SK-N-MC (cell line): ENCODE data around the gene PLA2G3.

ENCODE experiments used
- DNase-seq: peaks from one replicate; pipeline ENCODE4 v3.0.0-alpha.2; 2011; ENCODE audit warnings: low read depth, low spot score
- H3K27ac ChIP-seq: fragments of 200-600 bp; sonication (generic); 2 replicates; pipeline ENCODE4 v1.5.1; 2016; ENCODE audit warnings: mixed run types
- H3K36me3 ChIP-seq: fragments of 200-600 bp; sonication (generic); 2 replicates; pipeline ENCODE4 v1.6.1; 2017; ENCODE audit warnings: antibody characterized with exemption, low read length, mixed read lengths; ENCODE audit not compliant: insufficient read depth
- H3K4me3 ChIP-seq: fragments of 200-600 bp; sonication (generic); 2 replicates; pipeline ENCODE4 v1.5.1; 2016
- H3K9ac ChIP-seq: fragments of 200-600 bp; sonication (generic); 2 replicates; pipeline ENCODE4 v1.8.0; 2017; ENCODE audit warnings: mixed run types, mixed read lengths; ENCODE audit not compliant: insufficient read length
- H3K9me3 ChIP-seq: fragments of 200-600 bp; sonication (generic); 2 replicates; pipeline ENCODE4 v1.6.1; 2017; ENCODE audit warnings: low read depth, mild to moderate bottlenecking, antibody characterized with exemption, low read length, moderate library complexity, mixed read lengths
- EZH2 ChIP-seq: fragments of 200-600 bp; sonication (generic); IDR thresholded peaks from one replicate; pipeline ENCODE4 v1.6.1; 2017; ENCODE audit warnings: antibody characterized with exemption
- FOXP2 ChIP-seq: optimal IDR thresholded peaks from 2 replicates; pipeline ENCODE3; 2011; ENCODE audit warnings: mild to moderate bottlenecking, moderate library complexity; ENCODE audit not compliant: insufficient read depth; ENCODE audit errors: extremely low read length, control extremely low read depth
- POLR2AphosphoS5 ChIP-seq: IDR thresholded peaks from 2 replicates; pipeline ENCODE4 v1.6.1; 2012; ENCODE audit warnings: mild to moderate bottlenecking, low read depth, low read length, borderline replicate concordance

PLA2G3 gene

DNA sequence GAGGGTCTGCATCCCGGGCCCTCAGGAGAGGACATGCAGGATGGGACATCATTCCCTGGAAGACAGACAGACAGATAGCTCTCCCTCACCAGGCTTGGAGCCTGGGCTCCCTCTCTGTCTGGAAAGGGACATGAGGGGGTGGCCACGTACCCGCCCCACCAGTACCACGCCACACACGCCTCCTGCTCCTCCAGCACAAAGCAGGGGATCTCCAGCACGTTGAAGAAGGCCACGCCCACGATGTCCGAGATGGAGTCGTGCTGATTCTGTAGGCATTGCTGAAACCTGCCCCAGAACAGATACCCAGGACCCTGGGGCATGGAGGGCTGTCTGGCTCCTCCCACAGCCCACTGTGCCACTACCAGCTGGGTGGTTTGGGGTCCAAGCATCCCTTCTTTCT, 2.2 kb downstream of the PLA2G3 start:
- no peak for TF ChIP-seq POLR2AphosphoS5
- TF ChIP-seq EZH2: no peak
- TF ChIP-seq FOXP2: no peak
- Histone ChIP-seq H3K36me3 (no peaks in the 10 kb centered on the region), H3K9ac (no peak overlapping the region), H3K27ac (no peak overlapping the region), H3K9me3 (no peaks in the 10 kb centered on the region), H3K4me3 (no peak overlapping the region)
- DNase-seq: no peak

- H3K27ac ChIP-seq: no peak overlapping the region
- TF ChIP-seq FOXP2 (no peak), EZH2 (no peak), POLR2AphosphoS5 (no peak)
- H3K4me3 ChIP-seq: no peak overlapping the region
- H3K36me3 ChIP-seq: no peaks in the 10 kb centered on the region
- no peaks in the 10 kb centered on the region for H3K9me3 ChIP-seq
- H3K9ac ChIP-seq: no peak overlapping the region
- no peak for DNase-seq
Measured at GRCh38 chr22:31137721-31138120, 2.6 kb downstream of the PLA2G3 start.

DNA sequence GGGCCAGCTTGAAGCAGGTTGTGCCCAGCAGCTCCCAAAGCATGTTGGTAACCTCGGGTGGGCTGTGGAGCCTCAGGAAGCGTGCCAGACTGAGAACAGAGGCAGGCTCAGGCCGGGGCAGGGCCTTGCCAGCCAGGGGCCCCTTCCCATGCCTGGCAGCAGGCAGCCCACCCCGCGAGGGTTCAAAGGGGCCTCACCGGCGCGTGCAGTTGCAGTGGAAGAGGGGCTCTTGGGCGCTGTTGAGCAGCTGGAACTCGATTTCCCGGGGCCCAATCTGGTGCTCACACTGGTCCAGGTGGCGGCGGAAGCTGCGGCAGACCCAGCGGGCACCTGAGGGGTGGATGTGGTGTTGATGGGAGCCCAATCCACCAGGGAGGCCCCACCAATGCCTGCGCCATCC, 3.6 kb downstream of the PLA2G3 start:
- no peak for DNase-seq
- H3K4me3 ChIP-seq: no peak overlapping the region
- H3K9ac ChIP-seq: no peak overlapping the region
- H3K36me3 ChIP-seq: no peaks in the 10 kb centered on the region
- no peaks in the 10 kb centered on the region for H3K9me3 ChIP-seq
- TF ChIP-seq POLR2AphosphoS5 (no peak), FOXP2 (no peak)
- no peak overlapping the region for H3K27ac ChIP-seq

- DNase-seq: no peak
- Histone ChIP-seq H3K27ac (no peak overlapping the region), H3K9ac (no peak overlapping the region), H3K36me3 (no peaks in the 10 kb centered on the region), H3K9me3 (no peaks in the 10 kb centered on the region), H3K4me3 (no peak overlapping the region)
- TF ChIP-seq POLR2AphosphoS5 (no peak), FOXP2 (no peak), EZH2 (no peak)
Measured at GRCh38 chr22:31136155-31136554, 4.2 kb downstream of the PLA2G3 start.

GRCh38 chr22:31135706-31136105, 4.6 kb downstream of the PLA2G3 start:
- H3K9ac ChIP-seq: no peak overlapping the region
- H3K27ac ChIP-seq: no peak overlapping the region
- H3K36me3 ChIP-seq: no peaks in the 10 kb centered on the region
- no peak for DNase-seq
- no peak for TF ChIP-seq POLR2AphosphoS5
- no peak for TF ChIP-seq FOXP2
- no peak for TF ChIP-seq EZH2
- H3K4me3 ChIP-seq: no peak overlapping the region
- H3K9me3 ChIP-seq: no peaks in the 10 kb centered on the region

DNA sequence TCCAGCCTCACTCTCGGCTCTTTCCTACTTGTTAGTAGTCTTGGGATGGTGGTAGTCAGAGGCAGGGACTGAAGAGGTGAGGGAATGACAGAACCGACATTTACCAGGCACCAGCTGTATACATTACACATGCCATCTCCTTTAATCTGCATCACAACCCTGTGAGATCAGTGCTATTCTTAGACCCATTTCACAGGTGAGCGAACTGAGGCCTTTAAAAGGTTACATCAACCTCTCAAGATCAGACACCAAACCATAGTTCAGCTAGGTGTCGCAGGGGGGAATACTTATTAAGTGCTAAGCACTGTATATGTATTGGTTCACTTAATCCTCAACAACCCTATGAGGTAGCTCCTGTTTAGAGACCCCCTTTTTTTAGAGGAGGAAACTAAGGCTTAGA, 5.6 kb downstream of the PLA2G3 start:
- Histone ChIP-seq H3K36me3 (no peaks in the 10 kb centered on the region), H3K9ac (no peak overlapping the region)
- TF ChIP-seq FOXP2 (no peak), EZH2 (no peak), POLR2AphosphoS5 (no peak)

GRCh38 chr22:31133911-31134310, 6.4 kb downstream of the PLA2G3 start:
- Histone ChIP-seq H3K27ac (no peak overlapping the region), H3K9me3 (no peaks in the 10 kb centered on the region), H3K9ac (no peak overlapping the region), H3K4me3 (no peak overlapping the region), H3K36me3 (no peaks in the 10 kb centered on the region)
- no peak for DNase-seq
- TF ChIP-seq POLR2AphosphoS5 (no peak), EZH2 (no peak), FOXP2 (no peak)

More for the DNA sequence above, 5.6 kb downstream of the PLA2G3 start:
- no peak overlapping the region for H3K27ac ChIP-seq
- no peak overlapping the region for H3K4me3 ChIP-seq
- H3K9me3 ChIP-seq: no peaks in the 10 kb centered on the region
- no peak for DNase-seq

GRCh38 chr22:31130873-31131272, 9.4 kb downstream of the PLA2G3 start:
- Histone ChIP-seq H3K4me3 (no peak overlapping the region), H3K9me3 (no peaks in the 10 kb centered on the region), H3K36me3 (no peaks in the 10 kb centered on the region), H3K9ac (no peak overlapping the region), H3K27ac (no peak overlapping the region)
- TF ChIP-seq EZH2 (no peak), POLR2AphosphoS5 (no peak), FOXP2 (no peak)
- DNase-seq: no peak

DNA sequence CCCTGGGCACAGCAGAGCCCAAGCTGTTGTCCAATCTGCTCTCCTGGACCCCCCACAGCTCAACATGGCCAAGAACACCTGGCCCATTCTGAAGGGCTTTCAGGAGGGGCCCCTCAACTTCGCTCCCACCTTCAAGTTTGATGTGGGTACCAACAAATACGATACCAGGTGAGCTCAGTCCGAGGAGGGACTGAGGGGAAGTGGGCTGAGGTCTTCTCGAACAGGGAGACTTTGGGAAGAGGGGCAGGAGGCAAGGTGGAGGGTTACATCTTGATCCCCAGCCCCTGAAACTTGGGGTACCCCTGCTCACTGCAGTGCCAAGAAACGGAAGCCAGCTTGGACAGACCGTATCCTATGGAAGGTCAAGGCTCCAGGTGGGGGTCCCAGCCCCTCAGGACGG, 12.2 kb downstream of the PLA2G3 start:
- Histone ChIP-seq H3K9me3 (no peaks in the 10 kb centered on the region), H3K9ac (no peak overlapping the region), H3K27ac (no peak overlapping the region), H3K36me3 (no peaks in the 10 kb centered on the region), H3K4me3 (no peak overlapping the region)
- no peak for TF ChIP-seq FOXP2
- no peak for TF ChIP-seq POLR2AphosphoS5
- TF ChIP-seq EZH2: no peak
- no peak for DNase-seq
